ENCODE data around the gene ADD3.
"Not testable (repeated sequence)": the region's sequence is repeated elsewhere in the genome, so short reads cannot be mapped to it uniquely, and the experiment has no call there.

ADD3 gene

GRCh38 chr10:109976681-109977080 is 31.1 kb upstream of the ADD3 start:
- DNase-seq: no peak

- DNase-seq: no peak
Measured at GRCh38 chr10:109977382-109977806, 30.4 kb upstream of the ADD3 start.

GRCh38 chr10:109978481-109978880 is 29.3 kb upstream of the ADD3 start:
- DNase-seq: peak; percentile 22

- DNase-seq: no peak
Measured at GRCh38 chr10:109979215-109979614, 28.6 kb upstream of the ADD3 start.

GRCh38 chr10:109981650-109982049 is 26.1 kb upstream of the ADD3 start:
- no peak for DNase-seq

GRCh38 chr10:109982123-109982522 is 25.7 kb upstream of the ADD3 start:
- no peak for DNase-seq

- DNase-seq: no peak
Measured at GRCh38 chr10:109982812-109983211, 25.0 kb upstream of the ADD3 start.

- no peak for DNase-seq
Measured at GRCh38 chr10:109984013-109984412, 23.8 kb upstream of the ADD3 start.

- DNase-seq: not testable (repeated sequence)
Measured at GRCh38 chr10:109985768-109986167, 22.0 kb upstream of the ADD3 start.

GRCh38 chr10:109987452-109988211 is 20.2 kb upstream of the ADD3 start:
- DNase-seq: peak; percentile 61

- no peak for DNase-seq
Measured at GRCh38 chr10:109988212-109988596, 19.6 kb upstream of the ADD3 start.

GRCh38 chr10:109991266-109991855 is 16.4 kb upstream of the ADD3 start:
- DNase-seq: peak; percentile 34

- DNase-seq: peak; percentile 81
Measured at GRCh38 chr10:109992485-109992884, 15.3 kb upstream of the ADD3 start.

GRCh38 chr10:109993551-109994330 is 14.0 kb upstream of the ADD3 start:
- peak; percentile 59 for DNase-seq

- no peak for DNase-seq
Measured at GRCh38 chr10:109994711-109995577, 12.8 kb upstream of the ADD3 start.

GRCh38 chr10:109995595-109995994 is 12.2 kb upstream of the ADD3 start:
- DNase-seq: no peak

GRCh38 chr10:109996225-109996624 is 11.6 kb upstream of the ADD3 start:
- no peak for DNase-seq

GRCh38 chr10:109996766-109997171 is 11.0 kb upstream of the ADD3 start:
- no peak for DNase-seq

GRCh38 chr10:109997233-109997632 is 10.6 kb upstream of the ADD3 start:
- no peak for DNase-seq

GRCh38 chr10:109998513-109998912 is 9.3 kb upstream of the ADD3 start:
- no peak for DNase-seq

GRCh38 chr10:110002801-110003523 is 4.8 kb upstream of the ADD3 start:
- DNase-seq: no peak

- DNase-seq: no peak
Measured at GRCh38 chr10:110003524-110003885, 4.3 kb upstream of the ADD3 start.
